ENCODE results near the gene ZBED1. TPM values are rescaled to one million over a fixed set of nuclear protein-coding genes. Genes with fewer than 3 reads are reported as not detected.

Gene ZBED1
- 10 to 100 TPM; 24.1 to 46.5 (median 40.2) TPM for total RNA-seq

DNA sequence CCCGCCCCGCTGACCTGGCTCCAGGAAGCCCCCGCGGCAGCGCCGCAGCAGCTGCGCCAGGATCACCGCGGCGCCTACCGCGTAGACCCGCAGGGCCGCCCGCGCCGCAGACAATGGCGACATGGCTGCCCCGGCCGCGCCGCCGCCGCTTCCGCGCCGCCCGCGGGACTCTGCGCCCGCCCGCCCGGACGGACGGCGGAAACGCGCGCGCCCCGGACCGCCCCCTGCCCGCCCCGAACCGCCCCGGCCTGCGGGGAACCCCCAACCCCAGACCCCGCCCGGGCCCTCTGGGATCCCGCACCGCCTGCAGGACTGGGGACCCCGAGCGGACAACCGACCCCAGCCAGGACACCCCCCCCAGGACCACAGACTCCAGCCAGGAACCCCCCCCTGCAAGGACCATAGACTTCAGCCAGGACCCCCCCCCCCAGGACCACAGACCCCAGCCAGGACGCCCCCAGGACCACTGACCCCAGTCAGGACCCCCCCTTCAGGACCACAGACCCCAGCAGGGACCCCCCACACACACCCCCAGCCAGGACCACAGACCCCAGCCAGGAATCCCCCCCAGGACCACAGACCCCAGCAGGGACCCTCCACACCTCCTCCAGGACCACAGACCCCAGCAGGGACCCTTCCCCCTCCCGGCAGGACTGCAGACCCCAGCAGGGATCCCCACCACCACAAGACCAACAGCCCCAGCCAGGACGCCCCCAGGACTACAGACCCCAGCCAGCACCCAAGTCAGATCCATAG, at the start of gene ZBED1, which contains the start of gene DHRSX:
ZBED1 (minus strand) TSS at position 174 of the 756 bp plus-strand sequence. CDS start 10,257 bp downstream, outside the sequence.
DHRSX (minus strand) TSS at position 174 of the 756 bp plus-strand sequence; CDS start at position 123, 51 bp downstream.
- TF ChIP-seq, protein P1, sequence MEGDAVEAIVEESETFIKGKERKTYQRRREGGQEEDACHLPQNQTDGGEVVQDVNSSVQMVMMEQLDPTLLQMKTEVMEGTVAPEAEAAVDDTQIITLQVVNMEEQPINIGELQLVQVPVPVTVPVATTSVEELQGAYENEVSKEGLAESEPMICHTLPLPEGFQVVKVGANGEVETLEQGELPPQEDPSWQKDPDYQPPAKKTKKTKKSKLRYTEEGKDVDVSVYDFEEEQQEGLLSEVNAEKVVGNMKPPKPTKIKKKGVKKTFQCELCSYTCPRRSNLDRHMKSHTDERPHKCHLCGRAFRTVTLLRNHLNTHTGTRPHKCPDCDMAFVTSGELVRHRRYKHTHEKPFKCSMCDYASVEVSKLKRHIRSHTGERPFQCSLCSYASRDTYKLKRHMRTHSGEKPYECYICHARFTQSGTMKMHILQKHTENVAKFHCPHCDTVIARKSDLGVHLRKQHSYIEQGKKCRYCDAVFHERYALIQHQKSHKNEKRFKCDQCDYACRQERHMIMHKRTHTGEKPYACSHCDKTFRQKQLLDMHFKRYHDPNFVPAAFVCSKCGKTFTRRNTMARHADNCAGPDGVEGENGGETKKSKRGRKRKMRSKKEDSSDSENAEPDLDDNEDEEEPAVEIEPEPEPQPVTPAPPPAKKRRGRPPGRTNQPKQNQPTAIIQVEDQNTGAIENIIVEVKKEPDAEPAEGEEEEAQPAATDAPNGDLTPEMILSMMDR (IDR thresholded peaks at IDR 0.05; ENCODE audit: low read depth), result no peak

- TF ChIP-seq, protein P1 (IDR thresholded peaks at IDR 0.05; ENCODE audit: low read depth), result no peak
Measured at GRCh38 chrX:2549876-2550275, 49.1 kb upstream of the ZBED1 start.

GRCh38 chrX:2548711-2549423, 48.1 kb upstream of the ZBED1 start:
- TF ChIP-seq, protein P1 (IDR thresholded peaks at IDR 0.05; ENCODE audit: low read depth), result no peak

GRCh38 chrX:2547736-2548135, 47.0 kb upstream of the ZBED1 start:
- TF ChIP-seq, protein P1 (IDR thresholded peaks at IDR 0.05; ENCODE audit: low read depth), result no peak

GRCh38 chrX:2546496-2546895, 45.7 kb upstream of the ZBED1 start:
- TF ChIP-seq, protein P1 (IDR thresholded peaks at IDR 0.05; ENCODE audit: low read depth), result no peak

GRCh38 chrX:2545144-2545543, 44.4 kb upstream of the ZBED1 start:
- TF ChIP-seq, protein P1 (IDR thresholded peaks at IDR 0.05; ENCODE audit: low read depth), result no peak

- TF ChIP-seq, protein P1 (IDR thresholded peaks at IDR 0.05; ENCODE audit: low read depth), result no peak
Measured at GRCh38 chrX:2542826-2543521, 42.2 kb upstream of the ZBED1 start.
